ENCODE results near the gene ALDH7A1. TPM values are rescaled to one million over a fixed set of nuclear protein-coding genes. Genes with fewer than 3 reads are reported as not detected.
A peak's percentile ranks its signal among the peaks of the same experiment; 100 is the strongest.

Gene ALDH7A1
- total RNA-seq, 1 donor from 2014 or later: 90.6 TPM

DNA sequence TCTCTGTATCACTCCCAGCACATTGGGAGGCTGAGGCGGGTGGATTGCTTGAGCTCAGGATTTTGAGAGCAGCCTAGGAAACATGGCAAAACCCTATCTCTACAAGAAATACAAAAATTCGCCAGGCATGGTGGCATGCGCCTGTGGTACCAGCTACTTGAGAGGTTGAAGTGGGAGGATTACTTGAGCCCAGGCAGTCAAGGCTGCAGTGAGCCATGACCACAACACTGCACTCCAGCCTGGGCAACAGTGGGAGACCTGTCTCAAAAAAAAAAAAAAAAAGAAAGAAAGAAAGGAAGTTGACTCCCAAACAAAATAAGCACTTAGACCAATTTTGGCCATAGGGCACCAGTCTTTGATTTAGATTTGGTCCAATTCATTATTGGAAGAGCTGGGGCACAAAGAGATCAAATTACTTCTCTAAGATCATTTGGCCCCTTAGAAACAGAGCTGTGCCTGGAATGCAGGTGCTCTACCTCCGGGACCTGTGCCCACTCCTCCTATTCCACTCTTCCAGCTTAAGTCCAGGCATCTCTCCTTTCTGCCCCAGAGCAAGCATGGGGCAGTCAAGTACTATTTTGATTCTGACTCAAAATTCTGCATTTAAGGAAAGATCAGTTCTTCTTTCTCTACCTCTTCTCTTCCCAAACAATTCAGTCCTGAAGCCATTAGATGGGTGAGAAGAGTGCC is 59.0 kb downstream of the ALDH7A1 start:
- no peak overlapping the region for H3K27ac ChIP-seq (ENCODE audit: low read depth, low read length)
- TF ChIP-seq CTCF (IDR thresholded peaks at IDR 0.05; ENCODE audit: insufficient read depth, low read depth, low read length): no peak
- no peak for TF ChIP-seq EZH2 (IDR thresholded peaks at IDR 0.05; ENCODE audit: insufficient read depth, low read length)
- H3K27ac Mint-ChIP-seq (ENCODE audit: unreplicated experiment): no peak overlapping the region
- H3K27me3 Mint-ChIP-seq (ENCODE audit: low read depth, unreplicated experiment): no peaks in the 10 kb centered on the region
- H3K4me3 ChIP-seq (ENCODE audit: insufficient read depth, low read depth, low read length): no peak overlapping the region
- H3K79me2 ChIP-seq (ENCODE audit: insufficient read depth, low read length): no peaks in the 10 kb centered on the region
- H3K36me3 ChIP-seq (ENCODE audit: insufficient read depth, low read length): no peaks in the 10 kb centered on the region
- no peak overlapping the region for H2AFZ ChIP-seq (ENCODE audit: low read depth, low read length)
- H4K20me1 ChIP-seq (ENCODE audit: insufficient read depth, low read length): no peaks in the 10 kb centered on the region
- FAIRE-seq (no peak), DNase-seq (ENCODE audit: low read depth) (no peak)
- no peaks in the 10 kb centered on the region for H3K9me3 ChIP-seq (ENCODE audit: insufficient read depth, low read depth, low read length)
- no peaks in the 10 kb centered on the region for H3K27me3 ChIP-seq (ENCODE audit: insufficient read depth, low read length)
- H3K9me3 Mint-ChIP-seq (ENCODE audit: unreplicated experiment): no peaks in the 10 kb centered on the region
- no peak overlapping the region for H3K9ac ChIP-seq (ENCODE audit: low read length)
- H3K4me3 Mint-ChIP-seq (ENCODE audit: unreplicated experiment): no peak overlapping the region
- peaks cover 4% of the 10 kb centered on the region for H3K4me1 Mint-ChIP-seq (ENCODE audit: low read depth, unreplicated experiment)
- no peak overlapping the region for H3K4me2 ChIP-seq (ENCODE audit: low read length)
- peaks cover 7% of the 10 kb centered on the region for H3K4me1 ChIP-seq (ENCODE audit: insufficient read depth, low read length)
- H3K36me3 Mint-ChIP-seq (ENCODE audit: low read depth, unreplicated experiment): peaks cover 2% of the 10 kb centered on the region

DNA sequence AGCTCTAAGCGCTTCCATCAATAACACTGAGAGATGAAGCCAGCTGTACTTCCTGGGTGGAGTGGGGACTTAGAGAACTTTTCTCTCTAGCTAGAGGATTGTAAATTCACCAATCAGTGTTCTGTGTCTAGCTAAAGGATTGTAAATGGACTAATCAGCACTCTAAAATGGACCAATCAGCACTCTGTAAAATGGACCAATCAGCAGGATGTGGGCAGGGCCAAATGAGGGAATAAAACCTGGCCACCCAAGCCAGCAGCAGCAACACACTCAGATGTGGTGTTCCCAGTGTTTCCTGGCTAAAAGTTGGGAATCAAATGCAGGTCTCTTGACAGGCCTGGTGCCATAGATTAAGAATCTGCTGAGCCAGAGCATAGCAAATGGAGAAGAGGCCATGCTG is 60.5 kb downstream of the ALDH7A1 start:
- no peak overlapping the region for H2AFZ ChIP-seq (ENCODE audit: low read depth, low read length)
- H3K27ac Mint-ChIP-seq (ENCODE audit: unreplicated experiment): no peak overlapping the region
- H3K9me3 ChIP-seq (ENCODE audit: insufficient read depth, low read depth, low read length): no peaks in the 10 kb centered on the region
- H3K36me3 ChIP-seq (ENCODE audit: insufficient read depth, low read length): no peaks in the 10 kb centered on the region
- H4K20me1 ChIP-seq (ENCODE audit: insufficient read depth, low read length): no peaks in the 10 kb centered on the region
- no peaks in the 10 kb centered on the region for H3K9me3 Mint-ChIP-seq (ENCODE audit: unreplicated experiment)
- H3K4me1 Mint-ChIP-seq (ENCODE audit: low read depth, unreplicated experiment): peaks cover 4% of the 10 kb centered on the region
- H3K4me3 Mint-ChIP-seq (ENCODE audit: unreplicated experiment): no peak overlapping the region
- H3K27me3 ChIP-seq (ENCODE audit: insufficient read depth, low read length): no peaks in the 10 kb centered on the region
- no peak overlapping the region for H3K4me2 ChIP-seq (ENCODE audit: low read length)
- H3K79me2 ChIP-seq (ENCODE audit: insufficient read depth, low read length): no peaks in the 10 kb centered on the region
- H3K4me1 ChIP-seq (ENCODE audit: insufficient read depth, low read length): peaks cover 7% of the 10 kb centered on the region
- no peak overlapping the region for H3K4me3 ChIP-seq (ENCODE audit: insufficient read depth, low read depth, low read length)
- peaks cover 2% of the 10 kb centered on the region for H3K36me3 Mint-ChIP-seq (ENCODE audit: low read depth, unreplicated experiment)
- H3K9ac ChIP-seq (ENCODE audit: low read length): no peak overlapping the region
- no peaks in the 10 kb centered on the region for H3K27me3 Mint-ChIP-seq (ENCODE audit: low read depth, unreplicated experiment)
- FAIRE-seq (no peak), DNase-seq (ENCODE audit: low read depth) (no peak)
- TF ChIP-seq EZH2 (IDR thresholded peaks at IDR 0.05; ENCODE audit: insufficient read depth, low read length) (no peak), CTCF (IDR thresholded peaks at IDR 0.05; ENCODE audit: insufficient read depth, low read depth, low read length) (no peak)
- no peak overlapping the region for H3K27ac ChIP-seq (ENCODE audit: low read depth, low read length)

DNA sequence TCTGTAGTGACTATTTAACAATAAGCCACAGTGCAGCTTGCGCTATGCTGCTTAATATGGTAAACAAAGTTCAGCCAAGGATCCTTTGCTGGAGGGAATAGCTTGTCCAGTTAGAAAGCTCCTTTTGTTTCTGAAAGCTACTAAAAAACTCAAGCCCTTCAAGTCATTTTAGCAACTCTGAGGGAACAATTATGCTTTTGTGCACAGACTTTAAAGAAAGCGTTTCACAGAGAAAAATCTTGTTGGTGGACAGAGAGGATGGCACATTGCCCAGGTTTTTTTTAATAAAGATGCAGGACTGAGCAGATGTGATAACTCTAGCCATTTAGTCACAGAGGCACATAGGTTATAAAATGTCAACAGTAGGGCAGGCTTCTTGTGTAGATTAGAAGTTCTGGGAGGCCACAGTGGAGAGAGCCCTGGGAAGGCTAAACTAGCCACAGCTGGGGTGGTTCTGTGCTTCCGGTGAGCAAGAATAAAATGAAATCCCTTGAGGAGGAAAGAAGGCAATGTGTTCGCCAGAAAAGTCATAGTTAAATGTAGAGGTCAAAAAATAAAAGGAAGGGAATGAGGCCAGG is 63.4 kb downstream of the ALDH7A1 start:
- H2AFZ ChIP-seq (ENCODE audit: low read depth, low read length): peak overlapping the region; percentile 15
- peaks cover 7% of the 10 kb centered on the region for H3K4me1 Mint-ChIP-seq (ENCODE audit: low read depth, unreplicated experiment)
- H3K4me1 ChIP-seq (ENCODE audit: insufficient read depth, low read length): peaks cover 4% of the 10 kb centered on the region
- H3K9me3 ChIP-seq (ENCODE audit: insufficient read depth, low read depth, low read length): no peaks in the 10 kb centered on the region
- H3K27ac ChIP-seq (ENCODE audit: low read depth, low read length): no peak overlapping the region
- H3K79me2 ChIP-seq (ENCODE audit: insufficient read depth, low read length): no peaks in the 10 kb centered on the region
- H3K36me3 ChIP-seq (ENCODE audit: insufficient read depth, low read length): no peaks in the 10 kb centered on the region
- H3K4me3 Mint-ChIP-seq (ENCODE audit: unreplicated experiment): no peak overlapping the region
- H3K27ac Mint-ChIP-seq (ENCODE audit: unreplicated experiment): no peak overlapping the region
- TF ChIP-seq EZH2 (IDR thresholded peaks at IDR 0.05; ENCODE audit: insufficient read depth, low read length): no peak
- TF ChIP-seq CTCF (IDR thresholded peaks at IDR 0.05; ENCODE audit: insufficient read depth, low read depth, low read length): no peak
- no peak for FAIRE-seq
- no peak for DNase-seq (ENCODE audit: low read depth)
- H3K36me3 Mint-ChIP-seq (ENCODE audit: low read depth, unreplicated experiment): peaks cover 2% of the 10 kb centered on the region
- peak overlapping the region; percentile 33 for H3K4me2 ChIP-seq (ENCODE audit: low read length)
- no peaks in the 10 kb centered on the region for H3K27me3 ChIP-seq (ENCODE audit: insufficient read depth, low read length)
- H3K9me3 Mint-ChIP-seq (ENCODE audit: unreplicated experiment): peaks cover 4% of the 10 kb centered on the region
- no peaks in the 10 kb centered on the region for H3K27me3 Mint-ChIP-seq (ENCODE audit: low read depth, unreplicated experiment)
- H3K9ac ChIP-seq (ENCODE audit: low read length): no peak overlapping the region
- H3K4me3 ChIP-seq (ENCODE audit: insufficient read depth, low read depth, low read length): no peak overlapping the region
- no peaks in the 10 kb centered on the region for H4K20me1 ChIP-seq (ENCODE audit: insufficient read depth, low read length)

Data from astrocyte (in vitro differentiated cells and primary cell).